Measurements from ENCODE around the gene NIP7. TPM values are rescaled to one million over a fixed set of nuclear protein-coding genes. Genes with fewer than 3 reads are reported as not detected.

Gene NIP7
- total and polyA plus RNA-seq, 9 of the 15 experiments (the other 6 are each of a cell fraction or from before 2014, with no cell fraction given) = 28.9 to 85.5 (median 72.5) TPM

DNA sequence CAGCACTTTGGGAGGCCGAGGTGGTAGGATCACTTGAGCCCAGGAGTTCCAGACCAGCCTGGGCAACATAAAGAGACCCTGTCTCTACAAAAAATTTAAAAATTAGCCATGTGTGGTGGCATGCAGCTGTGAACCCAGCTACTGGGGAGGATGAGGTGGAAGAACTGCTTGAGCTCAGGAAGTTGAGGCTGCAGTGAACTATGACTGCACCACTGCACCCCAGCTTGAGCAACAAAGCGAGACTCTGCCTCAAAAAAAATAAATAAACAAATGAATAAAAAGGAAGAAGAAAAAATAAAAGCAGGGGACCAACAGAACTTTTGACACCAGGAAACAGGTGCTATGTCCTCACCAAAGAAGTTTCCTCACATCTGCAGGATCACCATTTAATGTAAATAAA lies 32.0 kb downstream of the NIP7 start (continued):
- TF ChIP-seq ZNF318 (IDR thresholded peaks at IDR 0.05; ENCODE audit: borderline replicate concordance in 1 of 2, low read depth in 1 of 2) = no peak
- TF ChIP-seq CEBPZ (IDR thresholded peaks at IDR 0.05; ENCODE audit: borderline replicate concordance, low read depth, low read length) = no peak

Measured in K562 (cell line).